ENCODE measurements around the gene EPB41L4B.

- TF ChIP-seq CTCF (conservative IDR thresholded peaks at IDR 0.05; ENCODE audit: low read length) (no peak), EZH2phosphoT487 (IDR thresholded peaks at IDR 0.05; ENCODE audit: borderline replicate concordance) (no peak)
These were observed 11.6 kb downstream of the EPB41L4B start for GRCh38 chr9:109309282-109309681.
